IMR-90 (cell line): Measurements from ENCODE around the gene PILRB. TPM values are rescaled to one million over a fixed set of nuclear protein-coding genes. Genes with fewer than 3 reads are reported as not detected.
"Not testable (repeated sequence)": the region's sequence is repeated elsewhere in the genome, so short reads cannot be mapped to it uniquely, and the experiment has no call there.

Experiments
- ATAC-seq: fragments of 200-7000 bp; cut with Tn5 transposase; 2 replicates; pipeline ENCODE4 v1.9.1; 2020; ENCODE audit warnings: low read depth, mild to moderate bottlenecking, moderate library complexity
- BruUV-seq: library from RNA; stranded (reverse); fragments of 400-500 nt; replicated peaks from 2 replicates; lab custom pipeline; 2021; lab: Mats Ljungman, UMichigan
- CTCF ChIA-PET: fragments of 300-600 bp; formaldehyde crosslinking; extraction: SDS; loops from one replicate; lab custom pipeline; 2021; ENCODE audit warnings: antibody characterized with exemption; lab: Yijun Ruan, JAX
- POLR2A ChIA-PET: fragments of 300-600 bp; sonication (Branson Sonifier 250); formaldehyde crosslinking; loops from one replicate; lab custom pipeline; 2022; ENCODE audit warnings: antibody characterized with exemption; ENCODE audit not compliant: unreplicated experiment; lab: Charles Lee
- DNase-seq: peaks from one replicate; pipeline ENCODE4 v3.0.0; 2013
- H2AFZ ChIP-seq: replicated peaks from 2 replicates; pipeline ENCODE3; 2013; ENCODE audit warnings: low read length, mild to moderate bottlenecking; ENCODE audit not compliant: poor library complexity
- H2AK5ac ChIP-seq: 2 replicates; pipeline ENCODE4 v1.6.1; 2013; ENCODE audit warnings: low read depth, low read length, inconsistent platforms
- H2AK9ac ChIP-seq: replicated peaks from 2 replicates; pipeline ENCODE3; 2013; ENCODE audit warnings: mild to moderate bottlenecking, low read depth, low read length, moderate library complexity; ENCODE audit not compliant: poor library complexity
- H2BK120ac ChIP-seq: 2 replicates; pipeline ENCODE4 v1.6.1; 2013; ENCODE audit warnings: low read depth, low read length, inconsistent platforms
- H2BK15ac ChIP-seq: 3 replicates; pipeline ENCODE4 v1.6.1; 2013; ENCODE audit warnings: low read depth, low read length, inconsistent platforms
- H2BK20ac ChIP-seq: 2 replicates; pipeline ENCODE4 v1.6.1; 2013; ENCODE audit warnings: low read depth, mild to moderate bottlenecking, inconsistent platforms, low read length, moderate library complexity
- H2BK5ac ChIP-seq: 2 replicates; pipeline ENCODE4 v1.6.1; 2013; ENCODE audit warnings: mild to moderate bottlenecking, low read depth, low read length, inconsistent platforms; ENCODE audit not compliant: poor library complexity, severe bottlenecking
- H3K14ac ChIP-seq: replicated peaks from 2 replicates; pipeline ENCODE4 v1.6.1; 2013; ENCODE audit warnings: low read depth, low read length, inconsistent platforms
- H3K18ac ChIP-seq: 2 replicates; pipeline ENCODE4 v1.6.1; 2013; ENCODE audit warnings: low read depth, low read length, control low read depth
- H3K23ac ChIP-seq: 2 replicates; pipeline ENCODE4 v1.6.1; 2013; ENCODE audit warnings: low read depth, low read length, inconsistent platforms
- H3K27ac ChIP-seq: 2 replicates; pipeline ENCODE4 v1.5.1; 2013; ENCODE audit warnings: mild to moderate bottlenecking, control low read depth, low read length; ENCODE audit not compliant: insufficient read depth
- H3K27me3 ChIP-seq: 2 replicates; pipeline ENCODE4 v1.6.1; 2013; ENCODE audit warnings: low read length; ENCODE audit not compliant: control insufficient read depth, insufficient read depth
- H3K36me3 ChIP-seq: 2 replicates; pipeline ENCODE4 v1.6.1; 2013; ENCODE audit warnings: low read length, mixed read lengths; ENCODE audit not compliant: control insufficient read depth, insufficient read depth
- H3K4ac ChIP-seq: 2 replicates; pipeline ENCODE4 v1.6.1; 2013; ENCODE audit warnings: low read depth, low read length, inconsistent platforms
- H3K4me1 ChIP-seq: 2 replicates; pipeline ENCODE4 v1.6.1; 2013; ENCODE audit warnings: low read length, mixed read lengths; ENCODE audit not compliant: control insufficient read depth, insufficient read depth
- H3K4me2 ChIP-seq: 2 replicates; pipeline ENCODE4 v1.6.1; 2013; ENCODE audit warnings: low read depth, mild to moderate bottlenecking, control low read depth, low read length, moderate library complexity
- H3K4me3 ChIP-seq: 2 replicates; pipeline ENCODE4 v1.5.1; 2013; ENCODE audit warnings: low read depth, mild to moderate bottlenecking, control low read depth, low read length, moderate library complexity; ENCODE audit not compliant: insufficient read depth
- H3K56ac ChIP-seq: 2 replicates; pipeline ENCODE4 v1.6.1; 2013; ENCODE audit warnings: low read length, inconsistent platforms; ENCODE audit not compliant: insufficient read depth; ENCODE audit errors: extremely low read depth
- H3K79me1 ChIP-seq, 2 experiments: 2 replicates each; pipeline ENCODE4 v1.6.1; 2013; ENCODE audit warnings: low read length in 2 of 2, inconsistent platforms in 1 of 2, low read depth in 1 of 2
- H3K9ac ChIP-seq: 2 replicates; pipeline ENCODE4 v1.6.1; 2013; ENCODE audit warnings: low read depth, low read length, control low read depth
- H3K9me1 ChIP-seq: 2 replicates; pipeline ENCODE4 v1.6.1; 2013; ENCODE audit warnings: low read length, inconsistent platforms; ENCODE audit not compliant: insufficient read depth
- H3K9me3 ChIP-seq: 2 replicates; pipeline ENCODE4 v1.6.1; 2013; ENCODE audit warnings: low read length; ENCODE audit not compliant: control insufficient read depth, insufficient read depth
- H4K20me1 ChIP-seq: 2 replicates; pipeline ENCODE4 v1.6.1; 2013; ENCODE audit warnings: low read length, inconsistent platforms; ENCODE audit not compliant: insufficient read depth
- H4K5ac ChIP-seq: 2 replicates; pipeline ENCODE4 v1.6.1; 2013; ENCODE audit warnings: mild to moderate bottlenecking, low read depth, low read length, control low read depth
- H4K8ac ChIP-seq, 2 experiments: 2 replicates each; pipeline ENCODE4 v1.6.1; 2013; ENCODE audit warnings: low read depth in 2 of 2, low read length in 2 of 2, control low read depth in 1 of 2, inconsistent platforms in 1 of 2
- H4K91ac ChIP-seq: 2 replicates; pipeline ENCODE4 v1.6.1; 2013; ENCODE audit warnings: low read depth, low read length, inconsistent platforms; ENCODE audit not compliant: insufficient read depth
- BHLHE40 ChIP-seq: fragments of 150-350 bp; IDR thresholded peaks from 2 replicates; pipeline ENCODE4 v1.6.1; 2016; ENCODE audit warnings: mild to moderate bottlenecking, low read depth, low read length
- CEBPB ChIP-seq: IDR thresholded peaks from 2 replicates; pipeline ENCODE4 v1.6.1; 2012; ENCODE audit warnings: low read depth, low read length, improper control_type of control experiment
- MAZ ChIP-seq: IDR thresholded peaks from 2 replicates; pipeline ENCODE4 v1.6.1; 2012; ENCODE audit warnings: low read depth, mild to moderate bottlenecking, low read length, improper control_type of control experiment, moderate library complexity, borderline replicate concordance
- NFE2L2 ChIP-seq: fragments of 150-350 bp; IDR thresholded peaks from 2 replicates; pipeline ENCODE4 v1.6.1; 2016; ENCODE audit warnings: low read depth, mild to moderate bottlenecking, low read length
- USF2 ChIP-seq: fragments of 150-350 bp; IDR thresholded peaks from 2 replicates; pipeline ENCODE4 v1.6.1; 2017; ENCODE audit warnings: mild to moderate bottlenecking, antibody characterized with exemption, low read length, low read depth
- WGBS, 2 experiments: methylation state at CpG; one replicate each; pipeline versions ENCODE4 v1.1.5 to v1.1.7; 2013; ENCODE audit warnings: missing lambda C conversion rate in 2 of 2; ENCODE audit not compliant: insufficient read length in 1 of 2; ENCODE audit errors: extremely low coverage in 2 of 2; 5-methylcytosine and 5-hydroxymethylcytosine counted together
- dilution Hi-C: fragments of 300-500 bp; cut with HindIII; formaldehyde crosslinking; loops from one replicate; pipeline ENCODE4 v1.14.3; 2018; ENCODE audit warnings: low sequenced_read_pairs; ENCODE audit not compliant: unreplicated experiment
- in situ Hi-C: fragments of 300-500 bp; cut with MboI; formaldehyde crosslinking; loops from 3 replicates; pipeline ENCODE4 v1.14.3; 2019; ENCODE audit warnings: low sequenced_read_pairs, inconsistent platforms, mixed read lengths
- intact Hi-C: fragments of 100-400 bp; cut with micrococcal nuclease; formaldehyde crosslinking; loops from 2 replicates; pipeline ENCODE4 v1.10.0; 2022
- polyA plus RNA-seq, 3 experiments: library from polyadenylated mRNA; depleted of rRNA; stranded (reverse); fragments of >200 nt; gene quantifications; 2 replicates each; pipeline ENCODE4 v1.2.3, GENCODE V29; 2012; ENCODE audit warnings: low replicate concordance in 1 of 3
- total RNA-seq: library from RNA; depleted of rRNA; stranded (reverse); fragments of >200 nt; gene quantifications from 2 replicates; pipeline ENCODE4 v1.2.3, GENCODE V29; 2012
- TF ChIP-seq, protein P1 (sequence below): fragments of 150-350 bp; IDR thresholded peaks from 2 replicates; pipeline ENCODE4 v1.6.1; 2016; ENCODE audit warnings: low read depth, mild to moderate bottlenecking, low read length, moderate library complexity, borderline replicate concordance

The PILRB gene
- total and polyA plus RNA-seq, 2 of the 4 experiments (the other 2 are of a cell fraction): 3.4 to 22.2 TPM

- Histone ChIP-seq H2BK5ac (no peak overlapping the region), H3K79me1 (no peaks in the 10 kb centered on the region; a peak in 1 of 4 replicates), H3K4me2 (no peak overlapping the region), H2AK9ac (no peak overlapping the region), H3K9ac (no peak overlapping the region), H3K27ac (no peak overlapping the region), H3K4ac (no peak overlapping the region), H3K27me3 (no peaks in the 10 kb centered on the region), H2AFZ (no peak overlapping the region), H2BK120ac (no peak overlapping the region), H3K23ac (no peak overlapping the region), H3K4me3 (no peak overlapping the region), H3K56ac (no peak overlapping the region), H3K9me1 (no peaks in the 10 kb centered on the region), H4K5ac (no peak overlapping the region), H2AK5ac (no peak overlapping the region), H3K14ac (no peak overlapping the region), H4K91ac (no peak overlapping the region), H2BK20ac (no peak overlapping the region), H3K4me1 (no peaks in the 10 kb centered on the region), H4K8ac (no peak overlapping the region), H3K9me3 (no peaks in the 10 kb centered on the region), H3K36me3 (peaks cover 37% of the 10 kb centered on the region), H2BK15ac (no peak overlapping the region), H4K20me1 (no peaks in the 10 kb centered on the region), H3K18ac (no peak overlapping the region)
- in situ Hi-C loops: no loop called here
- intact Hi-C loops: no loop called here
- no TSS peak for BruUV-seq
- TF ChIP-seq NFE2L2: no peak
- TF ChIP-seq, protein P1, sequence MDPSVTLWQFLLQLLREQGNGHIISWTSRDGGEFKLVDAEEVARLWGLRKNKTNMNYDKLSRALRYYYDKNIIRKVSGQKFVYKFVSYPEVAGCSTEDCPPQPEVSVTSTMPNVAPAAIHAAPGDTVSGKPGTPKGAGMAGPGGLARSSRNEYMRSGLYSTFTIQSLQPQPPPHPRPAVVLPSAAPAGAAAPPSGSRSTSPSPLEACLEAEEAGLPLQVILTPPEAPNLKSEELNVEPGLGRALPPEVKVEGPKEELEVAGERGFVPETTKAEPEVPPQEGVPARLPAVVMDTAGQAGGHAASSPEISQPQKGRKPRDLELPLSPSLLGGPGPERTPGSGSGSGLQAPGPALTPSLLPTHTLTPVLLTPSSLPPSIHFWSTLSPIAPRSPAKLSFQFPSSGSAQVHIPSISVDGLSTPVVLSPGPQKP: no peak
- TF ChIP-seq CEBPB: no peak
- TF ChIP-seq MAZ: no peak
- TF ChIP-seq BHLHE40: no peak
- no peak for TF ChIP-seq USF2
- ATAC-seq: no peak
- ChIA-PET CTCF (no interaction called here), POLR2A (no interaction called here)
- no peak for DNase-seq
- dilution Hi-C loops: no loop called here
Measured at GRCh38 chr7:100363098-100363497, 5.2 kb downstream of the PILRB start.

GRCh38 chr7:100363797-100364196 is 5.9 kb downstream of the PILRB start:
- H4K91ac ChIP-seq, H3K9ac ChIP-seq, H2BK15ac ChIP-seq, H3K27me3 ChIP-seq, H3K18ac ChIP-seq, ATAC-seq, DNase-seq, H4K8ac ChIP-seq, H3K23ac ChIP-seq, H3K9me3 ChIP-seq, H3K9me1 ChIP-seq, H3K56ac ChIP-seq, BruUV-seq, H3K79me1 ChIP-seq, CTCF ChIA-PET, H3K4ac ChIP-seq, H3K4me1 ChIP-seq, POLR2A ChIA-PET, dilution Hi-C loops, H4K5ac ChIP-seq, H4K20me1 ChIP-seq, H3K27ac ChIP-seq, intact Hi-C loops, H2BK120ac ChIP-seq, H2AK5ac ChIP-seq, H2BK5ac ChIP-seq, H3K4me2 ChIP-seq, H2AFZ ChIP-seq, in situ Hi-C loops, H2BK20ac ChIP-seq, H2AK9ac ChIP-seq, H3K4me3 ChIP-seq, H3K14ac ChIP-seq: not testable (repeated sequence)
- WGBS, 2 experiments: no CpG with 5 or more reads among the region's 7 CpGs
- peaks cover 34% of the 10 kb centered on the region for H3K36me3 ChIP-seq
